ENCODE measurements around the gene RUNX3. TPM values are rescaled to one million over a fixed set of nuclear protein-coding genes. Genes with fewer than 3 reads are reported as not detected.

Gene RUNX3
- total RNA-seq, 2 donors from 2014 or later: 0.24 to 0.31 TPM

GRCh38 chr1:24886241-24886640 is 43.8 kb downstream of the RUNX3 start:
- no peak overlapping the region for H3K27ac ChIP-seq (ENCODE audit: low read depth, low read length)
- DNase-seq: no peak
- no peaks in the 10 kb centered on the region for H3K36me3 ChIP-seq (ENCODE audit: control insufficient read depth, insufficient read depth, low read length)
- Mint-ChIP-seq H3K36me3 (ENCODE audit: low read depth) (no peaks in the 10 kb centered on the region), H3K4me3 (no peak overlapping the region), H3K9me3 (peaks cover 33% of the 10 kb centered on the region), H3K27me3 (ENCODE audit: insufficient read depth) (peaks cover 15% of the 10 kb centered on the region), H3K4me1 (no peaks in the 10 kb centered on the region), H3K27ac (no peak overlapping the region)
- H3K9me3 ChIP-seq (ENCODE audit: control insufficient read depth, low read length): peaks cover 8% of the 10 kb centered on the region
- no peak for TF ChIP-seq CTCF (conservative IDR thresholded peaks at IDR 0.05)
- H3K9ac ChIP-seq (ENCODE audit: extremely low read depth, low read length, poor library complexity, severe bottlenecking): no peak overlapping the region
- no peaks in the 10 kb centered on the region for H3K4me1 ChIP-seq (ENCODE audit: control insufficient read depth, insufficient read depth, low read length)
- 93 to 100% methylated on average over 1 of the region's 1 CpG for WGBS, 2 experiments (ENCODE audit: insufficient coverage in 1 of 2, insufficient read length in 1 of 2)
- H3K4me3 ChIP-seq (ENCODE audit: low read length): no peak overlapping the region
- peaks cover 4% of the 10 kb centered on the region for H3K27me3 ChIP-seq (ENCODE audit: control insufficient read depth, insufficient read depth, low read length, poor library complexity, severe bottlenecking)

GRCh38 chr1:24884751-24885150 is 45.3 kb downstream of the RUNX3 start:
- Mint-ChIP-seq H3K9me3 (peaks cover 21% of the 10 kb centered on the region), H3K4me3 (no peak overlapping the region)

GRCh38 chr1:24881034-24881433 is 49.0 kb downstream of the RUNX3 start:
- no peak overlapping the region for H3K4me3 Mint-ChIP-seq

More at GRCh38 chr1:24884751-24885150, 45.3 kb downstream of the RUNX3 start:
- H3K27me3 ChIP-seq (ENCODE audit: control insufficient read depth, insufficient read depth, low read length, poor library complexity, severe bottlenecking): peaks cover 4% of the 10 kb centered on the region
- H3K9ac ChIP-seq (ENCODE audit: extremely low read depth, low read length, poor library complexity, severe bottlenecking): no peak overlapping the region
- peaks cover 8% of the 10 kb centered on the region for H3K9me3 ChIP-seq (ENCODE audit: control insufficient read depth, low read length)
- H3K36me3 Mint-ChIP-seq (ENCODE audit: low read depth): no peaks in the 10 kb centered on the region
- no peaks in the 10 kb centered on the region for H3K36me3 ChIP-seq (ENCODE audit: control insufficient read depth, insufficient read depth, low read length)
- H3K27ac ChIP-seq (ENCODE audit: low read depth, low read length): no peak overlapping the region
- no peaks in the 10 kb centered on the region for H3K4me1 ChIP-seq (ENCODE audit: control insufficient read depth, insufficient read depth, low read length)
- H3K27ac Mint-ChIP-seq: no peak overlapping the region
- DNase-seq: no peak
- no peak overlapping the region for H3K4me3 ChIP-seq (ENCODE audit: low read length)
- H3K27me3 Mint-ChIP-seq (ENCODE audit: insufficient read depth): peaks cover 13% of the 10 kb centered on the region
- no peak for TF ChIP-seq CTCF (conservative IDR thresholded peaks at IDR 0.05)
- H3K4me1 Mint-ChIP-seq: no peaks in the 10 kb centered on the region

More at GRCh38 chr1:24881034-24881433, 49.0 kb downstream of the RUNX3 start:
- no peak for DNase-seq
- peaks cover 8% of the 10 kb centered on the region for H3K27me3 Mint-ChIP-seq (ENCODE audit: insufficient read depth)
- Histone ChIP-seq H3K4me3 (ENCODE audit: low read length) (no peak overlapping the region), H3K9ac (ENCODE audit: extremely low read depth, low read length, poor library complexity, severe bottlenecking) (no peak overlapping the region), H3K36me3 (ENCODE audit: control insufficient read depth, insufficient read depth, low read length) (no peaks in the 10 kb centered on the region), H3K4me1 (ENCODE audit: control insufficient read depth, insufficient read depth, low read length) (no peaks in the 10 kb centered on the region), H3K27ac (ENCODE audit: low read depth, low read length) (no peak overlapping the region), H3K9me3 (ENCODE audit: control insufficient read depth, low read length) (peaks cover 8% of the 10 kb centered on the region), H3K27me3 (ENCODE audit: control insufficient read depth, insufficient read depth, low read length, poor library complexity, severe bottlenecking) (peaks cover 4% of the 10 kb centered on the region)
- peaks cover 13% of the 10 kb centered on the region for H3K9me3 Mint-ChIP-seq
- no peaks in the 10 kb centered on the region for H3K4me1 Mint-ChIP-seq
- no peaks in the 10 kb centered on the region for H3K36me3 Mint-ChIP-seq (ENCODE audit: low read depth)
- no peak overlapping the region for H3K27ac Mint-ChIP-seq
- whole genome bisulfite sequencing, 2 experiments (ENCODE audit: insufficient coverage in 1 of 2, insufficient read length in 1 of 2): 82% methylated on average over 1 of the region's 1 CpG; no CpG with 5 or more reads in 1 of the 2 experiments
- TF ChIP-seq CTCF (conservative IDR thresholded peaks at IDR 0.05): no peak

Data from endodermal cell (in vitro differentiated cells).